IPS-15b (cell line): Measurements from ENCODE around the gene IL18R1.

Source experiments
- H3K27me3 ChIP-seq: one replicate; pipeline ENCODE4 v1.6.1; 2013; ENCODE audit warnings: low read length; ENCODE audit not compliant: control insufficient read depth, insufficient read depth
- H3K36me3 ChIP-seq: one replicate; pipeline ENCODE4 v1.6.1; 2013; ENCODE audit warnings: low read length; ENCODE audit not compliant: control insufficient read depth, insufficient read depth
- H3K4me1 ChIP-seq: one replicate; pipeline ENCODE4 v1.6.1; 2013; ENCODE audit warnings: mild to moderate bottlenecking, low read length; ENCODE audit not compliant: control insufficient read depth, insufficient read depth
- H3K4me3 ChIP-seq: one replicate; pipeline ENCODE4 v1.5.1; 2013; ENCODE audit warnings: low read depth, low read length
- H3K9ac ChIP-seq: one replicate; pipeline ENCODE4 v1.6.1; 2013; ENCODE audit warnings: low read depth, mild to moderate bottlenecking, low read length
- H3K9me3 ChIP-seq: one replicate; pipeline ENCODE4 v1.6.1; 2013; ENCODE audit warnings: mild to moderate bottlenecking, low read length; ENCODE audit not compliant: control insufficient read depth, insufficient read depth

IL18R1 gene

DNA sequence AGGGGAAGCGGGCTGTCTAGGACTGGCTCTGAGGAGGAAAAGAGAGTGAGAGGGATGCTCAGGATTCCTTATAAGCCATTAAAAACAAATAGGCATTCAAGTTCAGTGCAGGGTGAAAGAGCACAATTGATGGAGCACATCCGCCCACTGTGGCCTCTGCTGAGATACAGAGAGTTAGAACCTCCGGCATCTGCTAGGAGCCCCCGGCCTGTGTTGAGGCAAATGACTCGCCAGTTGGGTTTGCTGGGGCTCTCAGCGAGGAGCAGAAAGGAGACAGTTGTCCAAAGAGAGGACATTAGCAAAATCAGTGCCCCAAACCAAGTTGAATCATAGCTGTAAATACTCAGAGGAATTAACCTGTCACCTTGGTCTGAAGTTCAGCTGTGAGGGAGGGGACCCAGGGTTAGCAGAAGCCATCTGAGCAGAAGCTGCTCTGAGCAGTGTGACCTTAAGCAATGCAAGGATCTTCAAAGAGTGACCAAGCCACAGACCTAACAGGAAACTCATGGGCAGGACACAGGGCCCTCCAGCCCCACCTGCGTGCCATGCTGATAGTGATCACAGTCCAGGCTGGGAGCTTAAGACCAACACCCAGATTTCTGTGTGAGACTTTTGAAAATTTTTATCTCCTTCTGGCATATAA, 44.0 kb downstream of the IL18R1 start:
- no peak overlapping the region for H3K9ac ChIP-seq
- no peaks in the 10 kb centered on the region for H3K36me3 ChIP-seq
- H3K4me1 ChIP-seq, result no peaks in the 10 kb centered on the region
- H3K27me3 ChIP-seq, result no peaks in the 10 kb centered on the region
- no peaks in the 10 kb centered on the region for H3K9me3 ChIP-seq
- no peak overlapping the region for H3K4me3 ChIP-seq

DNA sequence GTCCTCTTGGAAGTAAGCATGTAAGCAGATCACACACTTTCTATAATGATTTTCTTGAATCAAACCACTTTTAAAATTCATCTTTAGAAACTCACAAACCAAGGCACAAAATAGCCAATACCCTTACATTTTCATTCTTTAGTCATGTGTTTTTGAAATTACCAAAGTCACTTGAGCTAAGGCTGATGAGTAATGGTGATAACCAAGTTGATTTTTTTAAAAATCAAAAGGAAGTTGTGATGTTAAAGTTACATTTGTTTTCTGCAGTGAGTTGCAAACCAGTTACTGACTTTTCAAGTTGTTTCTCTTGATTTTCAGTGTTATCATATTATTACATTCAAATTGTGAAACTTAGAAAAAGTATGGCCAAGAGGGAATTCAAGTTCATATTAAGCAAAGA, 45.9 kb downstream of the IL18R1 start:
- Histone ChIP-seq H3K9ac (no peak overlapping the region), H3K9me3 (no peaks in the 10 kb centered on the region)

GRCh38 chr2:102401865-102402264, 46.3 kb downstream of the IL18R1 start:
- Histone ChIP-seq H3K36me3 (no peaks in the 10 kb centered on the region), H3K4me1 (no peaks in the 10 kb centered on the region), H3K4me3 (no peak overlapping the region), H3K9me3 (no peaks in the 10 kb centered on the region), H3K27me3 (no peaks in the 10 kb centered on the region), H3K9ac (no peak overlapping the region)

More for the DNA sequence above, 45.9 kb downstream of the IL18R1 start:
- H3K4me1 ChIP-seq, result no peaks in the 10 kb centered on the region
- H3K4me3 ChIP-seq, result no peak overlapping the region
- H3K27me3 ChIP-seq, result no peaks in the 10 kb centered on the region
- no peaks in the 10 kb centered on the region for H3K36me3 ChIP-seq

DNA sequence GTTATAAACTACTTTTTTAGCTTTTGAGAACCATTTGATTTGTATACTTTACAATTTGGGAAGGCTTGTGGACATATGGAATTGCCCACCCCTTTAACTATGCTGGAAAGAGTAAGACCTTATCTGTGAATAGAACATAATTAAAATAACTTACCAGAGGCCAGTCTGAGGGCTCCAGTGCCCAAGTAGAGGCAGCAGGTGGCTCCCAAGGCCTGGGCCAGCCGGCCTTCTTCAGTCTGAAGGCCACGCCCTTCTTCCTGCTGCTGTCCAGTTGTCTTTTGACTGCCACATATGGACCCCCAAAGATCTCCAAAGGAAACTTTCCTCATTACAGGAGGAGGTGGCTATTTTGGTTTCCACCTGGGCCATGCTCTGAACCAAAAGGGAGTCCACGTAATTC, 55.4 kb downstream of the IL18R1 start:
- Histone ChIP-seq H3K36me3 (no peaks in the 10 kb centered on the region), H3K4me3 (no peak overlapping the region), H3K9ac (no peak overlapping the region), H3K27me3 (no peaks in the 10 kb centered on the region), H3K9me3 (no peaks in the 10 kb centered on the region), H3K4me1 (no peaks in the 10 kb centered on the region)

DNA sequence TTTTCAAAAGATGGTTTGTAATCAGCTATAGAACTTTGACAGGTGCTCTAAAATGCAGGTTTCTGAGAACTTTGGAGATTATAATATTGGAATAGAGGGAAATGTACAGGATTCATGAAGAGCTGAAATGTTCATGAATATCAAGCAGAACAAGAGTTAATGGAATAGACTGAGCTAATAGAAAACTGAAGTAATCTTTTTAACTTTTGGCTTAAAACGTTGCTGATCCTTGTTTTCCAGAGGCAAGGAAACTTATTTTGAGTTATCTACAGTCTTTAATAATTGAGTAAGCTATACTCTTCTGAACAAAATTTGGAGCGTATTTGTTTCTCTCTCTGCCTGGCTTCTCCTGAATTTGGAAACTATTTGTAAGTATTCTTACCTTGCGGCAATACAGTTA, 56.6 kb downstream of the IL18R1 start:
- no peaks in the 10 kb centered on the region for H3K36me3 ChIP-seq
- no peak overlapping the region for H3K4me3 ChIP-seq
- no peaks in the 10 kb centered on the region for H3K9me3 ChIP-seq
- H3K4me1 ChIP-seq, result no peaks in the 10 kb centered on the region
- no peak overlapping the region for H3K9ac ChIP-seq
- H3K27me3 ChIP-seq, result no peaks in the 10 kb centered on the region

DNA sequence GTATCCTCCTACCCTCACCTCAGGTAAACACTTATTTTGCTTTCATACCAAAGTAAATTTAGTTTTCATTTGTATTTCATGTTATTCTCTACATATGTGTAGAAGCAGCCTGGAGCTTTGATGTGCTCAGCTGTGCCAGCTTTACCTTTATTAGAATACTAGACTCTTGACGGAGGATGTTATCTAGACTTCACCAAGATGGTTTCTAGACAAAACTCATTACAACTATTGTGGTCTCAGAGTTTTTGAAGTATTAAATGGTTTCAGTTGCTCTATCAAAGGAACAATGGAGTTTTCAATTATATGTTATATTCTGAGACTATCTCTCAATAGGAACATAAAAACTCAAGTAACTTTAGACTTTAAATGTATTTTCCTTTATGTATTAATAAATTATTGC, 62.4 kb downstream of the IL18R1 start:
- no peaks in the 10 kb centered on the region for H3K4me1 ChIP-seq
- no peak overlapping the region for H3K4me3 ChIP-seq
- no peaks in the 10 kb centered on the region for H3K36me3 ChIP-seq
- no peaks in the 10 kb centered on the region for H3K9me3 ChIP-seq
- no peak overlapping the region for H3K9ac ChIP-seq
- H3K27me3 ChIP-seq, result no peaks in the 10 kb centered on the region

DNA sequence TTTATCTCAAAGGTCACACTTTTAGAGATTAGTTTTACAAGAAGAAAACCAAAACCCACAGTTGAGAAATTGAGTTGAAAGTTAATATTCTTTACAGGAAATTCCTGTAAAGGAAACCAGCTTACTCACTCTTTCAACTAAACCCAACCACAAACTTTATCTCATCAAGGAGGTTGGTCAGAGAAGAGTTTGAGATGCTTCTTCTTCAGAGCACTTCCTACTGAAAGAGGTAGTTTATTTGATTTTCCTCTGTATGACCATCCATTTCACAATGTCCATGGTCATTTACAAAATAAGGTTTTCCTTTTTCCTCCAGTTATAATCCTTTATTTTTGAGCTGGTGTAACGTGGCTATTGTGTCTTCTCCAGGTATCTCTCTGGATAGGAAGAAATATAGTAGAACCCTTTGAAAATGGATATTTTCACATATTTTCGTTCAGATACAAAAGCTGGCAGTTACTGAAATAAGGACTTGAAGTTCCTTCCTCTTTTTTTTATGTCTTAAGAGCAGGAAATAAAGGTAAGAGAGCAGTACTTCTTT, 62.9 kb downstream of the IL18R1 start:
- H3K4me3 ChIP-seq, result no peak overlapping the region
- no peak overlapping the region for H3K9ac ChIP-seq
- H3K9me3 ChIP-seq, result no peaks in the 10 kb centered on the region
- no peaks in the 10 kb centered on the region for H3K27me3 ChIP-seq
- H3K36me3 ChIP-seq, result no peaks in the 10 kb centered on the region
- H3K4me1 ChIP-seq, result no peaks in the 10 kb centered on the region

DNA sequence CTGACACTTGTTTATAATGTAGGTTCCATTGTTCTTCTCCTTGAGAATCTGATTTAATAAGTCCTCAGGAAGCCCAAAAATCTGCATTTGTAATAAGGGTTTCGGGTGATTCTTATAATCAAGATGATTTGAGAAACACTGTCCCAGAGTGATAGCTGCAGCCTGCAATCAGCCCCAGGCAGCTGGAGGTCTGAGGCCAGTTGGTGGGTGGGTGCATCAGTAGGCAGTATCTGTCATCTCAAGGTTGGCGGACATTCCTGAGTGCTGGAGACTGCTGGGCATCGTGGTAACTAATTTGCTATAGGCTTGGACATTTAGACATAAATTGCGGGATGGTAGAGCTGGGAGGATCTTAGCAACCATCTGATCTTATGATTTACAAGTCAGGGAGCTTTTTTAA, 64.7 kb downstream of the IL18R1 start:
- H3K4me3 ChIP-seq, result no peak overlapping the region
- H3K36me3 ChIP-seq, result no peaks in the 10 kb centered on the region
- no peak overlapping the region for H3K9ac ChIP-seq
- no peaks in the 10 kb centered on the region for H3K4me1 ChIP-seq
- H3K9me3 ChIP-seq, result no peaks in the 10 kb centered on the region
- H3K27me3 ChIP-seq, result no peaks in the 10 kb centered on the region

GRCh38 chr2:102421890-102422759, 66.5 kb downstream of the IL18R1 start:
- H3K4me1 ChIP-seq, result no peaks in the 10 kb centered on the region
- no peak overlapping the region for H3K4me3 ChIP-seq
- no peaks in the 10 kb centered on the region for H3K36me3 ChIP-seq
- no peaks in the 10 kb centered on the region for H3K27me3 ChIP-seq
- no peak overlapping the region for H3K9ac ChIP-seq
- no peaks in the 10 kb centered on the region for H3K9me3 ChIP-seq

DNA sequence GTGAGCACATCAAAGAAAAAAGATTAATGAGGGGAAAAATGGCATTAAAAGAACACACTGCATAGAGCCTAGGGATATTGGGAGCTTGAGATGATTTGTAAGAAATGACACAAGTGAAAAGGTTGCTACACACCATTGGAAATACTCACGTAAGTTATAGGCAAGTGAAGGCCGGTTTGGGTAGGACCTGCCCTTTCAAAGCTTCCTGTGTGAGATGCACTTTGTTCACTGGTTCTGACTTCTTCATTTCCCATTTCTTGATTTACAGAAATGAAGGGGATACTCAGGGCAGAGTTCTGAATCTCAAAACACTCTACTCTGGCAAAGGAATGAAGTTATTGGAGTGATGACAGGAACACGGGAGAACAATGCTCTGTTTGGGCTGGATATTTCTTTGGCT, 67.3 kb downstream of the IL18R1 start, which contains the start of gene IL18RAP:
IL18RAP (plus strand) TSS at position 251 of the 400 bp plus-strand sequence; CDS start at position 369, 118 bp downstream.
- Histone ChIP-seq H3K4me1 (no peaks in the 10 kb centered on the region), H3K36me3 (no peaks in the 10 kb centered on the region), H3K9ac (no peak within 1 kb of the TSS), H3K27me3 (no peaks in the 10 kb centered on the region), H3K4me3 (no peak within 1 kb of the TSS), H3K9me3 (no peaks in the 10 kb centered on the region)

- Histone ChIP-seq H3K27me3 (no peaks in the 10 kb centered on the region), H3K36me3 (no peaks in the 10 kb centered on the region), H3K9ac (no peak overlapping the region), H3K4me3 (no peak overlapping the region), H3K4me1 (no peaks in the 10 kb centered on the region), H3K9me3 (no peaks in the 10 kb centered on the region)
Observed at GRCh38 chr2:102423368-102423767, 67.8 kb downstream of the IL18R1 start.

DNA sequence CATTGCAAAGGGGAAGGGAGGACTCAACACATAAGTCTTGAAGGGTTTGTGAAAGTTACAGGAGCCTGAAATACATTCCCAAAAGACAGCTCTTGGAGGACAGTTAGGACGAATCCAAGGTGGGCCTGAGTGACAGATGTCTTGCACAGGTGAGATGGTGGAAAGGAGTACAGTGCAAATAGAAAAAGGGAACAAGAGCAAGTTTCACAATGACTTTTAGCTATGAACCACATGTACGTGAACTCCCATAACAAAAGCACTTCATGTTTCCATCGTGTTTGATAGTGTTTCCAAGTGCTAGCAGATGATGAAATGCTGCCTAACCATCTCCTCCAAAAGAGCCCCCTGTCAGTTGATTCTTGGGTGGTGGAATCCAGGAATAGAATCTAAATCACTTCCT, 69.2 kb downstream of the IL18R1 start:
- Histone ChIP-seq H3K4me3 (no peak overlapping the region), H3K9me3 (no peaks in the 10 kb centered on the region), H3K36me3 (no peaks in the 10 kb centered on the region), H3K27me3 (no peaks in the 10 kb centered on the region), H3K9ac (no peak overlapping the region), H3K4me1 (no peaks in the 10 kb centered on the region)
